Brain microvascular endothelial cell (primary cell): ENCODE data around the gene ARSJ.
A peak's percentile ranks its signal among the peaks of the same experiment; 100 is the strongest.

ENCODE experiments used
- DNase-seq: peaks from one replicate; pipeline ENCODE4 v3.0.0-alpha.2; 2020
- H3K27ac ChIP-seq: fragments of 250-450 bp; sonication (Bioruptor Pico); 2 replicates; pipeline ENCODE4 v1.5.1; 2020; ENCODE audit warnings: mild to moderate bottlenecking, moderate library complexity
- H3K27me3 ChIP-seq: fragments of 250-450 bp; sonication (Bioruptor Pico); replicated peaks from 2 replicates; pipeline ENCODE4 v1.5.1; 2020; ENCODE audit warnings: mild to moderate bottlenecking
- H3K36me3 ChIP-seq: fragments of 250-450 bp; sonication (Bioruptor Pico); replicated peaks from 2 replicates; pipeline ENCODE4 v1.5.1; 2020; ENCODE audit warnings: mild to moderate bottlenecking
- H3K4me3 ChIP-seq: 2 replicates; pipeline ENCODE4 v1.5.1; 2011; ENCODE audit warnings: low read depth, mild to moderate bottlenecking, control low read depth, low read length, moderate library complexity
- CTCF ChIP-seq: IDR thresholded peaks from 2 replicates; pipeline ENCODE4 v1.5.1; 2011; ENCODE audit warnings: low read depth, mild to moderate bottlenecking, moderate library complexity, low read length, control low read depth, inconsistent platforms; ENCODE audit errors: missing control alignments
- in situ Hi-C: cut with HindIII; loops from 2 replicates; pipeline ENCODE4 v1.10.0; 2017; ENCODE audit warnings: low sequenced_read_pairs, low pct_ligation_motif_present

ARSJ gene

DNA sequence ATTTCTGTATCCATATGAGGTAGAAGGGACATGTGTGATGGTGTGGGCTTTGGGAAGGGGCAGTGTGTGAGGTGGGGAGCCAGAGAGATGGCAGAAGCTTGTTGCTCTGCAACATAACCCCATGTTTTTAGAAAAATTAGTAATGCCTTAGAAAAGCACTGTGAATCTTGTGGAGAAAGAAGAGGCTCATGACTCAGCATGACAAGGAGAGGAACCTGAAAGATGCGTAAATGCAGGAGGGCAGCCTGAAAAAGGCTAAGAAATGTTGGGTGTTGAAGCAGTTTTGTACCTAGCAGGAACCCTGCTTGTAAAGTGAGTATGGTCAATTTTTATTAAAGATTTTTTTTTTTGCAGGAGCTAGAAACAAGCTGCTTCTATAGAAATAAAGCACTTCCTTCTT, 59.8 kb downstream of the ARSJ start:
- DNase-seq, result peak; percentile 41
- TF ChIP-seq CTCF, result no peak
- Histone ChIP-seq H3K36me3 (no peaks in the 10 kb centered on the region), H3K27me3 (no peaks in the 10 kb centered on the region), H3K27ac (peak overlapping the region; percentile 0), H3K4me3 (no peak overlapping the region)
- in situ Hi-C loops, result no loop called here

GRCh38 chr4:113919145-113919544, 60.3 kb downstream of the ARSJ start:
- Histone ChIP-seq H3K27me3 (no peaks in the 10 kb centered on the region), H3K4me3 (no peak overlapping the region), H3K36me3 (no peaks in the 10 kb centered on the region), H3K27ac (peak overlapping the region; percentile 0)
- TF ChIP-seq CTCF, result no peak
- no peak for DNase-seq
- in situ Hi-C loops, result no loop called here

DNA sequence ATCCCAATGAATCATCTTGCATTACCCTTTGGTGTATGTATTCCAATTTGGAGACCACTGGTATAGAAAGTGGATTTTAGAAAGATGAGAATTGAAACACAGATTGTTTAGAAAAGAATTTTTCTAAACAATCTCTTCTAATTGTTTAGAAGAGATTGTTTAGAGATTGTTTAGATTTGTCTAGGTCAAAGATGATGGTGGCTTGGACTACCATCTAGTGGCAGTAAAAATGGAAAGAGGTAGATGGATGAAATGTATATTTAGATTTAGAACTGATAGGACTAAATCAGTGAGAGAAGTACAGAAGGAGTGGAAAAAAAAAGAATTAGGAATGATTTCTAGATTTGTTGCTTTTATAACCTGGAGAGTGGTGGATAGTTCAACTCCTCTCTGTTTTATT, 70.6 kb downstream of the ARSJ start:
- no peak for DNase-seq
- H3K27ac ChIP-seq, result no peak overlapping the region
- no peaks in the 10 kb centered on the region for H3K27me3 ChIP-seq
- in situ Hi-C loops, result no loop called here
- H3K4me3 ChIP-seq, result no peak overlapping the region
- no peak for TF ChIP-seq CTCF
- no peaks in the 10 kb centered on the region for H3K36me3 ChIP-seq

- DNase-seq, result no peak
- TF ChIP-seq CTCF, result no peak
- Histone ChIP-seq H3K27me3 (no peaks in the 10 kb centered on the region), H3K27ac (no peak overlapping the region), H3K4me3 (no peak overlapping the region), H3K36me3 (peaks cover 8% of the 10 kb centered on the region)
- in situ Hi-C loops, result no loop called here
These were observed 71.9 kb downstream of the ARSJ start for GRCh38 chr4:113907559-113907958.

DNA sequence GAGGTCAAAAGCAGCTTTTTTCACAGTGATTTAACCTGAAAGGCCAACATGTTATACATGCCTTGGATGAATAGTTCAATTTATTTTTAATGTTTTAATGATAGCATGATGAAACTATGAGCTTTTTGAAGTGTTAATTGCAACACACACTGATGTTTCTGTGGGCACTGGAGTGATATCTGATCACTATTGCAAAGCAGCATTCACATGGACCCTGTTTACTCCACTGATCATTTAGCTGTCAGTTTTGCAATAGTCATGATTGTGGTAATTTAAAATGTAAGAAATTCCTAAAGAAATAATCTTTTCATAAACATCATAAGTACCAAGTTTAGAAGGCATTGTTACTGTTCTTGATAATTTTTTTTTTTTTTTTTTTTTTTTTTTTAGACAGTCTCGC, 74.1 kb downstream of the ARSJ start:
- no peak overlapping the region for H3K27ac ChIP-seq
- H3K36me3 ChIP-seq, result peaks cover 16% of the 10 kb centered on the region
- DNase-seq, result no peak
- H3K4me3 ChIP-seq, result no peak overlapping the region
- in situ Hi-C loops, result no loop called here
- TF ChIP-seq CTCF, result no peak
- no peaks in the 10 kb centered on the region for H3K27me3 ChIP-seq

DNA sequence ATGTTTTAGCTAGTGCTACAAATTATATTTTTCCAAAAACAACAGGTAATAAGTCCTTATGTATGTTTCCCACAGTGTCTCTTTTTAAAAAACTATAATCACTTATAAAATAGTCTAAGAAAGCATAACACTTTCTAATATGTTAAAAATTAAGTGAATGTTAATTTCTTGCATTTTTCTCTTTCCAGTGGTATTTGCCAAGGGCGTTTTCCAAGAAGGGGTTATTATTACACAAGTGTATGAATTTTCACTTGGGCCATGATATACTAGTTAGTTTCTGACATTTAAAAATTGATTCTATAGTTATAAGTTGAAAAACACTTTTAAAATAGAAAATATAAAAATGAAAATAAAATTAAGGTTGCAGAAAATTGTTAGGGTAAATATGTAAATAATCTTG, 74.6 kb downstream of the ARSJ start:
- H3K27me3 ChIP-seq, result no peaks in the 10 kb centered on the region
- in situ Hi-C loops, result no loop called here
- DNase-seq, result no peak
- no peak for TF ChIP-seq CTCF
- peaks cover 16% of the 10 kb centered on the region for H3K36me3 ChIP-seq
- no peak overlapping the region for H3K4me3 ChIP-seq
- no peak overlapping the region for H3K27ac ChIP-seq
